Upper lobe of left lung (tissue), 6 donors: ENCODE data around the gene TP53BP1. TPM values are rescaled to one million over a fixed set of nuclear protein-coding genes. Genes with fewer than 3 reads are reported as not detected.
A peak's percentile ranks its signal among the peaks of the same experiment; 100 is the strongest.

Source experiments
- ATAC-seq, 2 donors: fragments of 200-7000 bp; cut with Tn5 transposase; one replicate each; pipeline ENCODE4 v1.9.1; 2022; ENCODE audit warnings: mild to moderate bottlenecking in 2 of 2, moderate library complexity in 2 of 2; ENCODE audit not compliant: low FRiP score in 2 of 2
- DNase-seq, 2 donors: peaks; one replicate each; pipeline ENCODE4 v3.0.0-alpha.2; 2019 to 2020
- H3K27ac ChIP-seq, 4 donors: fragments of 200-600 bp; sonication (generic); one replicate each; pipeline ENCODE4 v1.5.1; 2016 to 2019
- H3K27me3 ChIP-seq, 4 donors: fragments of 200-600 bp; sonication (generic); one replicate each; pipeline ENCODE4 v1.5.1; 2017 to 2019
- H3K36me3 ChIP-seq, 4 donors: fragments of 200-600 bp; sonication (generic); one replicate each; pipeline ENCODE4 v1.5.1; 2016 to 2019
- H3K4me1 ChIP-seq, 4 donors: fragments of 200-600 bp; sonication (generic); one replicate each; pipeline ENCODE4 v1.5.1; 2018 to 2019
- H3K4me3 ChIP-seq, 4 donors: fragments of 200-600 bp; sonication (generic); one replicate each; pipeline ENCODE4 v1.5.1; 2017 to 2019; ENCODE audit warnings: mild to moderate bottlenecking in 2 of 4, moderate library complexity in 1 of 4
- H3K9me3 ChIP-seq, 4 donors: fragments of 200-600 bp; sonication (generic); one replicate each; pipeline ENCODE4 v1.5.1; 2018 to 2019
- EP300 ChIP-seq, 4 donors: sonication (generic); formaldehyde crosslinking; IDR thresholded peaks; one replicate each; pipeline ENCODE4 v1.5.1; 2017; ENCODE audit warnings: antibody characterized with exemption in 4 of 4, control low read depth in 2 of 4
- POLR2A ChIP-seq, 4 donors: fragments of 450-650 bp; IDR thresholded peaks; one replicate each; pipeline ENCODE4 v1.5.1; 2016 to 2017; ENCODE audit warnings: antibody characterized with exemption in 4 of 4, mild to moderate bottlenecking in 2 of 4
- POLR2AphosphoS5 ChIP-seq, 2 donors: sonication (generic); formaldehyde crosslinking; IDR thresholded peaks; one replicate each; pipeline ENCODE4 v1.5.1; 2017; ENCODE audit warnings: antibody characterized with exemption in 2 of 2
- WGBS, 2 donors: methylation state at CpG; one replicate each; pipeline ENCODE4 v1.1.5; 2017 to 2018; 5-methylcytosine and 5-hydroxymethylcytosine counted together
- total RNA-seq, 6 donors: library from RNA; depleted of rRNA in 4 of 6; stranded (reverse); fragments of >200 nt in 4 of 6; gene quantifications; one replicate each; pipeline versions ENCODE4 v1.1.0 to v1.2.1, GENCODE V29; 2016 to 2021
- TF ChIP-seq, protein P1 (sequence below), 6 experiments: fragments of 450-650 bp in 4 of 6; fragments of 200-600 bp in 2 of 6; sonication (generic) in 2 of 6; IDR thresholded peaks; one replicate each; pipeline ENCODE4 v1.5.1; 2016 to 2019; ENCODE audit warnings: antibody characterized with exemption in 6 of 6
- donor health status: DM: no; HTN: no; CAD: no; lungs with moderate emphysema.
- donor health status: DM: no; HTN: yes; CAD: no; lungs with severe emphysema.

The TP53BP1 gene
- total RNA-seq, 6 donors from 2014 or later, result 19.3 to 122 (median 28.7) TPM

- peak in 1 of 2 donors; percentile 3 for ATAC-seq
Observed at GRCh38 chr15:43531018-43531670, 38.2 kb upstream of the TP53BP1 start.

DNA sequence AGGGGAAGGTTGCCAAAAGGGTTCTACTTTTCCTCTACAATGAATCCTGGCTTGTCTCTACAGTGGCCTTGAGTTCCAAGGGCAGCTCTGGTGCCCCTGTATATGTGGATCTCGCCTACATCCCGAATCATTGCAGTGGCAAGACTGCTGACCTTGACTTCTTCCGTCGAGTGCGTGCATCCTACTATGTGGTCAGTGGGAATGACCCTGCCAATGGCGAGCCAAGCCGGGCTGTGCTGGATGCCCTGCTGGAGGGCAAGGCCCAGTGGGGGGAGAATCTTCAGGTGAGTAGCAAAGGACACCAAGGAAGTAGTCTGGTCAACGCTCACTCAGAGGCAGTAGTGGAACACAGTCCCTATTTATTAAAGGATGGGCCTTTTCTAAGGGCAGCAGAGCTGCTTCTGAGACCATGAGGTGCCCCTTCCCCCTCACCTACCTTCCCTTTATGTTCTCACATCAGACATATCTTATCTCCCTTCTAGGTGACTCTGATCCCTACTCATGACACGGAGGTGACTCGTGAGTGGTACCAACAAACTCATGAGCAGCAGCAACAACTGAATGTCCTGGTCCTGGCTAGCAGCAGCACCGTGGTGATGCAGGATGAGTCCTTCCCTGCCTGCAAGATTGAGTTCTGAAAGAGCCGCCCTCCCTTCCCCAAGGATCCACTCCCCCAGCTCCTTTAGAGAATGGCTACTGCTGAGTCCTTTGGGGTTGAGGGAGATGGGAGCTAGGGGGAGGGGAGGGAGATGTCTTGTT lies 36.8 kb upstream of the TP53BP1 start:
- Histone ChIP-seq H3K27ac (no peak overlapping the region), H3K4me3 (no peak overlapping the region), H3K36me3 (peaks cover 0 to 7% (median 4%) of the 10 kb centered on the region in 4 donors), H3K27me3 (no peaks in the 10 kb centered on the region), H3K4me1 (no peaks in the 10 kb centered on the region), H3K9me3 (no peaks in the 10 kb centered on the region)
- ATAC-seq, result no peak
- 76 to 86% methylated on average over 9 to 12 of the region's 12 CpGs for WGBS, 2 donors
- TF ChIP-seq EP300 (IDR thresholded peaks at IDR 0.05), result no peak
- TF ChIP-seq, protein P1, sequence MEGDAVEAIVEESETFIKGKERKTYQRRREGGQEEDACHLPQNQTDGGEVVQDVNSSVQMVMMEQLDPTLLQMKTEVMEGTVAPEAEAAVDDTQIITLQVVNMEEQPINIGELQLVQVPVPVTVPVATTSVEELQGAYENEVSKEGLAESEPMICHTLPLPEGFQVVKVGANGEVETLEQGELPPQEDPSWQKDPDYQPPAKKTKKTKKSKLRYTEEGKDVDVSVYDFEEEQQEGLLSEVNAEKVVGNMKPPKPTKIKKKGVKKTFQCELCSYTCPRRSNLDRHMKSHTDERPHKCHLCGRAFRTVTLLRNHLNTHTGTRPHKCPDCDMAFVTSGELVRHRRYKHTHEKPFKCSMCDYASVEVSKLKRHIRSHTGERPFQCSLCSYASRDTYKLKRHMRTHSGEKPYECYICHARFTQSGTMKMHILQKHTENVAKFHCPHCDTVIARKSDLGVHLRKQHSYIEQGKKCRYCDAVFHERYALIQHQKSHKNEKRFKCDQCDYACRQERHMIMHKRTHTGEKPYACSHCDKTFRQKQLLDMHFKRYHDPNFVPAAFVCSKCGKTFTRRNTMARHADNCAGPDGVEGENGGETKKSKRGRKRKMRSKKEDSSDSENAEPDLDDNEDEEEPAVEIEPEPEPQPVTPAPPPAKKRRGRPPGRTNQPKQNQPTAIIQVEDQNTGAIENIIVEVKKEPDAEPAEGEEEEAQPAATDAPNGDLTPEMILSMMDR (IDR thresholded peaks at IDR 0.05), result no peak
- no peak for TF ChIP-seq POLR2AphosphoS5 (IDR thresholded peaks at IDR 0.05)
- TF ChIP-seq POLR2A (IDR thresholded peaks at IDR 0.05), result no peak
- DNase-seq, result no peak

More at GRCh38 chr15:43531018-43531670, 38.2 kb upstream of the TP53BP1 start:
- DNase-seq, result no peak
- WGBS, 2 donors, result 34 to 42% methylated on average over 7 of the region's 7 CpGs
- Histone ChIP-seq H3K27ac (no peak overlapping the region), H3K36me3 (peaks cover 0 to 17% (median 8%) of the 10 kb centered on the region in 4 donors), H3K4me1 (no peaks in the 10 kb centered on the region), H3K9me3 (no peaks in the 10 kb centered on the region), H3K4me3 (no peak overlapping the region), H3K27me3 (no peaks in the 10 kb centered on the region)
- TF ChIP-seq, protein P1 (IDR thresholded peaks at IDR 0.05), result no peak
- no peak for TF ChIP-seq POLR2A (IDR thresholded peaks at IDR 0.05)
- no peak for TF ChIP-seq EP300 (IDR thresholded peaks at IDR 0.05)

DNA sequence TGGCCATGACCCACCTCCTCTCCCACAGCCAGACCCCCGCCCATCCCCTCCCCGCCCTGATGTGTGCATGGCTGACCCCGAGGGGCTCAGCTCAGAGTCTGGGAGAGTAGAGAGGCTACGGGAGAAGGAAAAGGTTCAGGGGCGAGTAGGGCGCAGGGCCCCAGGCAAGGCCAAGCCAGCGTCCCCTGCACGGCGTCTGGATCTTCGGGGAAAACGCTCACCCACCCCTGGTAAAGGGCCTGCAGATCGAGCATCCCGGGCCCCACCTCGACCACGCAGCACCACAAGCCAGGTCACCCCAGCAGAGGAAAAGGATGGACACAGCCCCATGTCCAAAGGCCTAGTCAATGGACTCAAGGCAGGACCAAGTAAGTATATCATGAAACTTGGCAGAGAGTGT lies 36.2 kb upstream of the TP53BP1 start:
- ATAC-seq, result peak in 1 of 2 donors; percentile 8
- peak in 1 of 2 donors; percentile 66 for DNase-seq
- H3K4me3 ChIP-seq, result no peak overlapping the region
- TF ChIP-seq EP300 (IDR thresholded peaks at IDR 0.05) (no peak), POLR2A (IDR thresholded peaks at IDR 0.05) (no peak), POLR2AphosphoS5 (IDR thresholded peaks at IDR 0.05) (no peak)
- TF ChIP-seq, protein P1 (IDR thresholded peaks at IDR 0.05), result no peak
- peaks cover 0 to 1% (median under 1%) of the 10 kb centered on the region in 4 donors for H3K36me3 ChIP-seq
- H3K4me1 ChIP-seq, result no peaks in the 10 kb centered on the region
- no peak overlapping the region for H3K27ac ChIP-seq
- H3K9me3 ChIP-seq, result no peaks in the 10 kb centered on the region
- no peaks in the 10 kb centered on the region for H3K27me3 ChIP-seq
- WGBS, 2 donors, result 95 to 97% methylated on average over 13 to 15 of the region's 15 CpGs

DNA sequence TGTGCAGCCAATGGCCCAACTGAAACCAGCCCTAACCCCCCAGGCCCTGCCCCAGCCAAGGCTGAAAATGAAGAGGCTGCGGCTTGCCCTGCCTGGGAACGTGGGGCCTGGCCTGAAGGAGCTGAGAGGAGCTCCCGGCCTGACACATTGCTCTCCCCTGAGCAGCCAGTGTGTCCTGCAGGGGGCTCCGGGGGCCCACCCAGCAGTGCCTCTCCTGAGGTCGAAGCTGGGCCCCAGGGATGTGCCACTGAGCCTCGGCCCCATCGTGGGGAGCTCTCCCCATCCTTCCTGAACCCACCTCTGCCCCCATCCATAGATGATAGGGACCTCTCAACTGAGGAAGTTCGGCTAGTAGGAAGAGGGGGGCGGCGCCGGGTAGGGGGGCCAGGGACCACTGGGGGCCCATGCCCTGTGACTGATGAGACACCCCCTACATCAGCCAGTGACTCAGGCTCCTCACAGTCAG lies 35.6 kb upstream of the TP53BP1 start:
- ATAC-seq (no peak), DNase-seq (peak in 1 of 2 donors; percentile 54)
- Histone ChIP-seq H3K4me1 (no peaks in the 10 kb centered on the region), H3K27me3 (no peaks in the 10 kb centered on the region), H3K4me3 (no peak overlapping the region), H3K36me3 (no peaks in the 10 kb centered on the region), H3K9me3 (no peaks in the 10 kb centered on the region), H3K27ac (no peak overlapping the region)
- 92% methylated on average over 5 of the region's 11 CpGs; no CpG with 5 or more reads in 1 of the 2 donors for WGBS, 2 donors
- TF ChIP-seq, protein P1 (IDR thresholded peaks at IDR 0.05), result no peak
- no peak for TF ChIP-seq POLR2AphosphoS5 (IDR thresholded peaks at IDR 0.05)
- no peak for TF ChIP-seq EP300 (IDR thresholded peaks at IDR 0.05)
- no peak for TF ChIP-seq POLR2A (IDR thresholded peaks at IDR 0.05)
